ENCODE data around the gene KCNQ1. TPM values are rescaled to one million over a fixed set of nuclear protein-coding genes. Genes with fewer than 3 reads are reported as not detected.
"Not testable (repeated sequence)": the region's sequence is repeated elsewhere in the genome, so short reads cannot be mapped to it uniquely, and the experiment has no call there.

Gene KCNQ1
- polyA plus RNA-seq, 1 donor from 2014 or later: not detected

DNA sequence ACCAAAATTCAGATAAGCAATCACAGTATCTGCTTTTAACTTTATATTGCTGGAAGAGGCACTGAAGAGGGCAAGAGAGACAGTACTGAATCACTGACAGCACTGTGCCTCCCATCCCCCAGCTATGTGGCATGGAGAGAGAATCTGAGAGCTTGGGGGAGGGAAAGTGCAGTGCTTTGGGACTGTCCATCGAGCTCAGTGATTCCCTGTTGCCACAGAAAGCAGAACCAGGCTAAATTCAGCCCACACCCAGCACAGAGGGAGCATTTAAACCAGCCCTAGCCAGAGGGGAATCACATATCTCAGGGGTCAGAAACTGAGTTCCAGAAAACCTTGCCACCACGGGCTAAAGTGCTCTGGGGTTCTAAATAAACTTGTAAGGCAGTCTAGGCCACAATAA is 44.3 kb downstream of the KCNQ1 start:
- no peak overlapping the region for H3K9ac ChIP-seq (ENCODE audit: low read length)
- no peaks in the 10 kb centered on the region for H3F3A ChIP-seq (ENCODE audit: insufficient read depth, low read length, poor library complexity, severe bottlenecking)
- no peak for TF ChIP-seq SMC3 (conservative IDR thresholded peaks at IDR 0.05; ENCODE audit: poor library complexity)
- no peak for TF ChIP-seq RAD21 (conservative IDR thresholded peaks at IDR 0.05)
- no peak for TF ChIP-seq MXI1 (conservative IDR thresholded peaks at IDR 0.05; ENCODE audit: poor library complexity, severe bottlenecking)
- no peak for TF ChIP-seq TAF1 (IDR thresholded peaks at IDR 0.05; ENCODE audit: low read depth)
- TF ChIP-seq, protein P1, sequence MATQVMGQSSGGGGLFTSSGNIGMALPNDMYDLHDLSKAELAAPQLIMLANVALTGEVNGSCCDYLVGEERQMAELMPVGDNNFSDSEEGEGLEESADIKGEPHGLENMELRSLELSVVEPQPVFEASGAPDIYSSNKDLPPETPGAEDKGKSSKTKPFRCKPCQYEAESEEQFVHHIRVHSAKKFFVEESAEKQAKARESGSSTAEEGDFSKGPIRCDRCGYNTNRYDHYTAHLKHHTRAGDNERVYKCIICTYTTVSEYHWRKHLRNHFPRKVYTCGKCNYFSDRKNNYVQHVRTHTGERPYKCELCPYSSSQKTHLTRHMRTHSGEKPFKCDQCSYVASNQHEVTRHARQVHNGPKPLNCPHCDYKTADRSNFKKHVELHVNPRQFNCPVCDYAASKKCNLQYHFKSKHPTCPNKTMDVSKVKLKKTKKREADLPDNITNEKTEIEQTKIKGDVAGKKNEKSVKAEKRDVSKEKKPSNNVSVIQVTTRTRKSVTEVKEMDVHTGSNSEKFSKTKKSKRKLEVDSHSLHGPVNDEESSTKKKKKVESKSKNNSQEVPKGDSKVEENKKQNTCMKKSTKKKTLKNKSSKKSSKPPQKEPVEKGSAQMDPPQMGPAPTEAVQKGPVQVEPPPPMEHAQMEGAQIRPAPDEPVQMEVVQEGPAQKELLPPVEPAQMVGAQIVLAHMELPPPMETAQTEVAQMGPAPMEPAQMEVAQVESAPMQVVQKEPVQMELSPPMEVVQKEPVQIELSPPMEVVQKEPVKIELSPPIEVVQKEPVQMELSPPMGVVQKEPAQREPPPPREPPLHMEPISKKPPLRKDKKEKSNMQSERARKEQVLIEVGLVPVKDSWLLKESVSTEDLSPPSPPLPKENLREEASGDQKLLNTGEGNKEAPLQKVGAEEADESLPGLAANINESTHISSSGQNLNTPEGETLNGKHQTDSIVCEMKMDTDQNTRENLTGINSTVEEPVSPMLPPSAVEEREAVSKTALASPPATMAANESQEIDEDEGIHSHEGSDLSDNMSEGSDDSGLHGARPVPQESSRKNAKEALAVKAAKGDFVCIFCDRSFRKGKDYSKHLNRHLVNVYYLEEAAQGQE (IDR thresholded peaks at IDR 0.05; ENCODE audit: borderline replicate concordance): no peak
- H3K36me3 ChIP-seq (ENCODE audit: insufficient read depth, low read length): no peaks in the 10 kb centered on the region
- no peak overlapping the region for H3K4me3 ChIP-seq (ENCODE audit: low read length)
- no peaks in the 10 kb centered on the region for H3K27me3 ChIP-seq (ENCODE audit: insufficient read depth, low read depth, low read length)
- H4K20me1 ChIP-seq (ENCODE audit: insufficient read depth): no peaks in the 10 kb centered on the region
- H3K79me2 ChIP-seq (replicated peaks; ENCODE audit: insufficient read depth, low read length): no peaks in the 10 kb centered on the region
- no peak overlapping the region for H3K27ac ChIP-seq (ENCODE audit: low read length)
- peaks cover 3% of the 10 kb centered on the region for H3K9me3 ChIP-seq (ENCODE audit: low read length)
- no peak overlapping the region for H3K4me2 ChIP-seq (ENCODE audit: low read length)
- H2AFZ ChIP-seq (ENCODE audit: low read depth, low read length): no peak overlapping the region
- H3K9me2 ChIP-seq (ENCODE audit: insufficient read depth, low read length): no peaks in the 10 kb centered on the region

DNA sequence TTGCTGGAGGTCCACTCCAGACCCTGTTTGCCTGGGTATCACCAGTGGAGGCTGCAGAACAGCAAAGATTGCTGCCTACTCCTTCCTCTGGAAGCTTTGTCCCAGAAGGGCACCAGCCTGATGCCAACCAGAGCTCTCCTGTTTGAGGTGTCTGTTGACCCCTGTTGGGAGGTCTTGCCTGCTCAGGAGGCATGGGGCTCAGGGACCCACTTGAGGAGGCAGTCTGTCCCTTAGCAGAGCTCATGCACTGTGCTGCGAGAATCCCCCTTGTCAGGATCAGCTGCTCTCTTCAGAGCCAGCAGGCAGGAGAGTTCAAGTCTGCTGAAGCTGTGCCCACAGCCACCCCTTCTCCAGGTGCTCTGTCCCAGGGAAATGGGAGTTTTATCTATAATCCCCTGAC is 53.1 kb downstream of the KCNQ1 start:
- not testable (repeated sequence) for H3K79me2 ChIP-seq (replicated peaks; ENCODE audit: insufficient read depth, low read length); H3K36me3 ChIP-seq (ENCODE audit: insufficient read depth, low read length); H3K9me2 ChIP-seq (ENCODE audit: insufficient read depth, low read length); H3K4me3 ChIP-seq (ENCODE audit: low read length); H3K27me3 ChIP-seq (ENCODE audit: insufficient read depth, low read depth, low read length); H2AFZ ChIP-seq (ENCODE audit: low read depth, low read length); H4K20me1 ChIP-seq (ENCODE audit: insufficient read depth); H3K27ac ChIP-seq (ENCODE audit: low read length); H3K9ac ChIP-seq (ENCODE audit: low read length); H3K9me3 ChIP-seq (ENCODE audit: low read length); H3K4me2 ChIP-seq (ENCODE audit: low read length); H3F3A ChIP-seq (ENCODE audit: insufficient read depth, low read length, poor library complexity, severe bottlenecking)

DNA sequence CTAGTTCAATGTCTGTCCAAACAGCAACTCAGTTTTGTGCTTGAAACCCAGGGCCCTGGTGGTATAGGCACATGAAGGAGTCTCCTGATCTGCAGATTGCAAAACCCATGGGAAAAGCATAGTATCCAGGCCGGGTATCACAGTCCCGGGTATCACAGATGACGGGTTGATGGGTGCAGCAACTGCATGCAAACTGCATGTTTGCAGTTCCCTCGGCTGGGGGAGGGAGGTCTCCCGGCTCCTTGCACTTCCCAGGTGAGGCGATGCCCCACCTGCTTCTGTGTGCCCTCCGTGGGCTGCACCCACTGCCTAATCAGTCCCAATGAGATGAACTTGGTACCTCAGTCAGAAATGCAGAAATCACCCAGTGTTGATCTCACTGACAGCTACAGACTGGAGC is 53.9 kb downstream of the KCNQ1 start:
- Histone ChIP-seq H4K20me1 (ENCODE audit: insufficient read depth) (no peaks in the 10 kb centered on the region), H3K27ac (ENCODE audit: low read length) (no peak overlapping the region), H3K9me3 (ENCODE audit: low read length) (no peaks in the 10 kb centered on the region), H3K9me2 (ENCODE audit: insufficient read depth, low read length) (no peaks in the 10 kb centered on the region), H3K4me2 (ENCODE audit: low read length) (no peak overlapping the region), H3K36me3 (ENCODE audit: insufficient read depth, low read length) (no peaks in the 10 kb centered on the region), H3K4me3 (ENCODE audit: low read length) (no peak overlapping the region), H3K79me2 (replicated peaks; ENCODE audit: insufficient read depth, low read length) (no peaks in the 10 kb centered on the region), H3F3A (ENCODE audit: insufficient read depth, low read length, poor library complexity, severe bottlenecking) (no peaks in the 10 kb centered on the region), H3K27me3 (ENCODE audit: insufficient read depth, low read depth, low read length) (no peaks in the 10 kb centered on the region), H3K9ac (ENCODE audit: low read length) (no peak overlapping the region), H2AFZ (ENCODE audit: low read depth, low read length) (no peak overlapping the region)
- TF ChIP-seq SMC3 (conservative IDR thresholded peaks at IDR 0.05; ENCODE audit: poor library complexity) (no peak), RAD21 (conservative IDR thresholded peaks at IDR 0.05) (no peak), EZH2 (IDR thresholded peaks at IDR 0.05; ENCODE audit: borderline replicate concordance, insufficient read depth, low read length, poor library complexity, severe bottlenecking) (no peak), TAF1 (IDR thresholded peaks at IDR 0.05; ENCODE audit: low read depth) (no peak), EP300 (conservative IDR thresholded peaks at IDR 0.05; ENCODE audit: poor library complexity, severe bottlenecking) (no peak), MXI1 (conservative IDR thresholded peaks at IDR 0.05; ENCODE audit: poor library complexity, severe bottlenecking) (no peak), POLR2AphosphoS5 (IDR thresholded peaks at IDR 0.05) (no peak)
- TF ChIP-seq, protein P1 (IDR thresholded peaks at IDR 0.05; ENCODE audit: borderline replicate concordance): no peak
- TF ChIP-seq, protein P2, sequence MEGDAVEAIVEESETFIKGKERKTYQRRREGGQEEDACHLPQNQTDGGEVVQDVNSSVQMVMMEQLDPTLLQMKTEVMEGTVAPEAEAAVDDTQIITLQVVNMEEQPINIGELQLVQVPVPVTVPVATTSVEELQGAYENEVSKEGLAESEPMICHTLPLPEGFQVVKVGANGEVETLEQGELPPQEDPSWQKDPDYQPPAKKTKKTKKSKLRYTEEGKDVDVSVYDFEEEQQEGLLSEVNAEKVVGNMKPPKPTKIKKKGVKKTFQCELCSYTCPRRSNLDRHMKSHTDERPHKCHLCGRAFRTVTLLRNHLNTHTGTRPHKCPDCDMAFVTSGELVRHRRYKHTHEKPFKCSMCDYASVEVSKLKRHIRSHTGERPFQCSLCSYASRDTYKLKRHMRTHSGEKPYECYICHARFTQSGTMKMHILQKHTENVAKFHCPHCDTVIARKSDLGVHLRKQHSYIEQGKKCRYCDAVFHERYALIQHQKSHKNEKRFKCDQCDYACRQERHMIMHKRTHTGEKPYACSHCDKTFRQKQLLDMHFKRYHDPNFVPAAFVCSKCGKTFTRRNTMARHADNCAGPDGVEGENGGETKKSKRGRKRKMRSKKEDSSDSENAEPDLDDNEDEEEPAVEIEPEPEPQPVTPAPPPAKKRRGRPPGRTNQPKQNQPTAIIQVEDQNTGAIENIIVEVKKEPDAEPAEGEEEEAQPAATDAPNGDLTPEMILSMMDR (IDR thresholded peaks at IDR 0.05; ENCODE audit: poor library complexity, severe bottlenecking): no peak

All from neural cell (in vitro differentiated cells).